RPMI8226 (cell line): ENCODE results near the gene MRPS9.
A peak's percentile ranks its signal among the peaks of the same experiment; 100 is the strongest.

Experiments
- DNase-seq: peaks from one replicate; pipeline ENCODE4 v3.0.0-alpha.2; 2015

MRPS9 gene

DNA sequence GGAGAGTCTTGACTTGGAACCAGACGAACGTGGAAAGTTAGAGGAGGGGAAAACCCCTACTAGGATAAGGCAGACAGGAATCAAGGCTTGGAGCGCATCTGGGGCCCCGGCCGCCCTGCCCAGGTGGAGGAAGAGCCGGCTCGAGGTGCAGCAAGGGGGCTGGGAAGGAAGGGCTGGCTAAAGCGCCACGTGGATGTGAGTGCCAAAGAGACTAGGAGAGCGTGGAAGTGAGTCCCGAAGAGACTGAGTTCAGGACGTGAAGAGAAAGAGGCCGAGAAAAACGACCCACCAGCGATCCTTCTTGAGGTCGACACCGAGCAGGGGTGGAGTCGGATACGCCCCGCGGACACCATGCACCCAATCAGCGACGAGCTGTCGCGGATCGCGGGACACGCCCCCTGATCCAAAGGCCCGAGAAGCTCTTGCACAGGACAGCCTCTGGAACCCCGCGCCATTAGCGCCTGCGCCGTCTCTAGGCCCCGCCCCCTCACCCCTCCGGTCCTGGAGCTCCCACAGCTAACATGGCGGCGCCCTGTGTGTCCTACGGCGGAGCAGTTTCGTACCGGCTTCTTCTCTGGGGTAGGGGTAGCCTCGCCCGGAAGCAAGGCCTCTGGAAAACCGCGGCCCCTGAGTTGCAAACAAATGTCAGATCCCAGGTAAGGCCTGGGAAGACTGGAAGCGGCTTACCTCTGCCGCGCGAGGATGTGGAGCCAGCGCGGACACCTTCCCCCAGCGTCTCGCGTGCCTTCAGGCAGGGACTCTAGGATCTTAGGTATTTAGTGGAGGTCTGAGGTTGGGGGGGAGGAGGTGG, at the start of gene MRPS9:
TSS of gene MRPS9 (plus strand) at position 498 of the 811 bp plus-strand sequence. CDS start at position 522, 24 bp downstream.
- peak; percentile 98 for DNase-seq

DNA sequence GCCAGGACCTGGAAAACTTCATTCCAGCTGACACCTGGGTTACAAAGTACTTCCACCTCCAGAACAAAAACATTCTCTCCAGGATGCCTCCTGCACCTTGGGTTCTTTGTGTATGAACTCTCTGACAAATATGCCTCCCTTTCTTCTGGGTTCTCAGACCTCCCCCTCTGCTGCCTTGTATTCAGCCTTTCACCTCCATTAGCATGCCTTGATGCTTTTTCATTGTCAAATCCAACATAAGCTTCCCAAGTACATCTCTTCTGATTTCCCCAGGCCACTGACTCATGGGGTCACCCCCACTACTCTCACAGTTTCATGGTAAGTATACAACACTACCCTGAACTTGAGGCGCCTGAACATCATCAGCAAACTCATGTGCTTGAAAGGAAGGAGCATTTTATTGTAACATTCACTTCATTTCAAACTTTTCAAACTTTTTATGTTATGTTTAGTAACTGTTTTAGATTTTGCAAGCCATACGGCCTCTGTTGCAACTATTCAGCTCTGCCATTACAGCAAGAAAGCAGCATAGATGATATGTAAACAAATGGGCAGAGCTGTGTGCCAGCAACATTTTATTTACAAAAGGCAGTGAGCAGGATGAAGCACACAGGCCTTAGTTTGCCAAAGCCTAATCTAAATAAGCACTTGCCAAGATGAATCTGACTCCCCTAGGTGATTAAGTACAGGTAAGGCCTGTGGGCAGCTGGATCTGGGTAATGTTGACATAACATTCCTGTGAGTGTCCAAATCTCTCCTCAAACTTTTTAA, 32.5 kb upstream of the MRPS9 start:
- DNase-seq: no peak

DNA sequence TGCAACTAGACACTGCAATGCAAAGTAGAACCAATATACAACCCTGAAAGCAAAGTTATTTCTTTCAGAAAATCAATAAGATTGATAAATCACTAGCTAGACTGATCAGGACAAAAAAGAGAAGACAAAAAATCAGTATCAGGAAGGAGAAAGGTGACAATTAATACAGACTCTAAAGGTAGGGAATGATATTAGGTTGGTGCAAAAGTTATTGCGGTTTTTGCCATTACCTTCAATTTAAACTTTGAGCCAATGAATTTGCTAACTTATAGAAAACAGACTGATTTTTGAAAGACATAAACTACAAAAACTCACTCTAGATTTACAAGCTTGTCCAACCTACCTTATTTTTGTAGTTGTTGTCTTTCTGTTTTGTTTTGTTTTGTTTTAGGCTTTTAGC, 30.5 kb upstream of the MRPS9 start:
- no peak for DNase-seq

DNA sequence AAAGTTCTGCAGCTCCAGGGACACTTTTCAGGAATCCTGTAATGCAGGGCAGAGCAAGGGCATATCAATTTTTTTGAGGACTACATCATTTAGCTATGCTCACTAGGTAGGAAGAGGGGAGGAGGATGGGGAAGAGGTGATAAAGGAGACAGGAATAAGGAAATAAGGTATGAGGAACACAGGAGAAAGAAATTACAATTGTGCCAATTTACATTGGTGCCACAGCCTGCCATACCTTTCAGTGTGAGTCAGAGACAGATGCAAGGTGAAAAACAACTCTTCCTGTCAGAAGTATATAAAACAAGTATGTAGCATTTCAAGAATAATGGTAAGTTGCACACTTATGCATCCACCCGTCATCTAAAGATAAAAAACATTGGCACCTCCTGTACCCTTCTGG, 5.4 kb upstream of the MRPS9 start:
- no peak for DNase-seq

DNA sequence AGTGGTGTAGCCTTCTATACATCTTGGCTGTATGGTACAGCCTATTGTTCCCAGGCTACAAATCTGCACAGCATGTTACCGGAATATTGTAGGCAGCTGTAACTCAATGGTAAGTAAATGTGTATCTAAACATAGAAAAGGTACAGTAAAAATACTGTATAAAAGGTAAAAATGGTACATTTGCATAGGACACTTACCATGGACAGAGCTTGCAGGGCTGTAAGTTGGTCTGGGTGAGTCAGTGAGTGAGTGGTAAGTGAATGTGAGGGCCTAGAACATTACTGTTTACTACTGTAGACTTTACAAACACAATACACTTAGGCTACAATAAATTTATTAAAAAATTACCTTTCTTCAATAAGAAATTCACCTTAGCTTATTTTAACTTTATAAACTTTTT, 3.7 kb upstream of the MRPS9 start:
- no peak for DNase-seq

DNA sequence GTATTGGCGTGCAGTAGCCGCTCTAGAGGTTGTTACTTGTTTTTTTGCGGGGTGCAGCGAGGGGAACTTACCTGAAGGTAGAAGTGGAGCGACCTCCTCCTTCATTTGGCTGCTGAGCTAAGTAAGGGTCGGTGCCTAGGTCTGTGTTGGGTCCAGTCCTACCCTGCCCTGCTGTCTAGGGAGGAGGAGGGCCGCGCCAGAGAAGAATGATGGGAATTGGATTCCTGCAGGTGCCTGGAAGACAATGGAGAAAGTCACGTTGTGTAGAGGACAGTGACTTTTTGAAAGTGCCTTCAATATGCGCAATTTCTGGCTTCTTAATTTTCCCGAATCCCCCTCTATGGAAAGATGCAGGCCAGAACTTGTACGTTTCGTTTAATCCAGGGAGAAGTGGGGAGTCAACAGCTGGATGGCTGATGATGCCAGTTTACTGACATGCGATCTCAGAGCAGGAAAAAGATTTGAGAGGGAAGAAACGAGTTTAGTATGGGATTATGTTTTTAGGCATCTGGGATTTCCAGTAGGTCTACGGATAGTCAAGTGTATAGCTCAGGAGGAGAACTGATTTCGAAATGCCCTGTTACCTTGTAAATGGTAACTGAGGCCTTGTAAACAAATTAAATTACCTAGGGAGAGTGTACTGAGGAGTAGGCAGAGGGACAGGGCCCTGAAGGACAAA, 653 bp downstream of the MRPS9 start:
- DNase-seq: peak; percentile 6

DNA sequence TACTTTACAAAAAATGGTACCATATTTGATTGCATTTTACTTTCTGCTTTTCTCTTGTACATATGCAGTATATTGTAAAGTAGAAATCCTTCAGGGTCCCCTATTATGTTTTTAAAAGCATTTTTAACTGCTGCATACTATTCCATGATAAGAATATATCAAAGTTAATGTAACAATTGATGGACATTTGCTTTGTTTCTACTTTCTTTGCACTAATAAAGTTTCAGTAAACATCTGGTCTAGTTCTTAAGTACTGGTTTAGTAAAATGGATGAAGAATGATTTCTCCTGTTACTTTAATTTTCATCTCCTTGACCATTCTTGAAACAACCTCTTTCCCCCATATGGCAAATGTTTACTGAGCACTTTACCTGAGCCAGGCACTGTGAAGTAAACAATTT, 1.7 kb downstream of the MRPS9 start:
- no peak for DNase-seq

DNA sequence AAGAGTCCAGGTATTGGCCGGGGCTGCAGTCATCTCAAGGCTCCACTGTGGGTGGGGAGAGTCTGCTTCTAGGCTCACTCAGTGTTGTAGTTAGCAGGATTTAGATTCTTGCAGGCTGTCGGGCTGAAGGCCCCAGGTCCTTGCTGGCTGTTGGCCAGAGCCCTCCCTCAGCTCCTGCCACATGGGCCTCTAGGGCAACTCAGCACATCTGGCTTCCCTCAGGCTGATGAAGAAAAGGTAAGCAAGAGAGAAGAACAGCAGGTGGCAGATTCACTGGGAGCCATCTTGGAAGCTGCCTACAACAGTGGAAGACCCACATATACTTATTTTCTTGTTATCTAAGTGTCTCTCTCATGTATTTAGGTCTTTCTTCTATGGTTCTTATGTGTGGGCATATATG, 4.3 kb downstream of the MRPS9 start:
- peak; percentile 97 for DNase-seq

DNA sequence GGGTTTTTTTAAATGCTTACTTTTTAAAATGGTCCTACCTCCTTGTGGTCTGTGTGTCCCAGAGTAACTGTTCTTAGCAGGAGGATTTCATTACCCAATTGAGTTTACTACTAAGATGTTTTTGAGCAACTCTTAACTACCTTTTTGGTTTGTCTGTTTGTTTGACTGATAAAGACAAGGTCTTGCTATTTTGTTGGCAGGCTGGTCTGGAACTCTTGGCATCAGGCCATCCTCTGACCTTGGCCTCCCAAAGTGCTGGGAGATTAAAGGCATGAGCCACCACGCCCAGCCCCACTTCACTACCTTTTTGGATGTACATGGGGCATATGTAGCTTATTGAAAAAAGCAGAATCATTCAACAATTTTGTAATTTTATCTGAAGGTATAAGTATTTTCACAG, 14.9 kb downstream of the MRPS9 start:
- DNase-seq: peak; percentile 8

DNA sequence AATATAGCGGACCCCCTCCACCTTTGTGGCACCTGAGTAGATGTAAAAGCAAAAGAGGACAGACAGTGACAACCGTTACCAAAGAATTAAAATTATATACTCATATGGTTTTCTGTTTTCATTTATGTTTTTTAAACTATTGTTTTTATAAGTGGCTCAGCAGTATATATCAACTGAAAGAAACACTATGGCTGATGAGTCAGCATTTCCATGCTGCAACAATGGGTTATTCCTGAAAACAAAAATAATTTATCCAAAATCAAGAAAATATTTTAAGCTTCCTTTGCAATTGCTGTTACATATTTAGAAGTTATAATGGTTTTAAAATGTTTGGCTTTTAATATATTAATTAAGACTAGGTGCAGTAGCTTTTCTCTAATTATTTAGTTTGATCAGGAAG, 17.7 kb downstream of the MRPS9 start:
- DNase-seq: no peak

DNA sequence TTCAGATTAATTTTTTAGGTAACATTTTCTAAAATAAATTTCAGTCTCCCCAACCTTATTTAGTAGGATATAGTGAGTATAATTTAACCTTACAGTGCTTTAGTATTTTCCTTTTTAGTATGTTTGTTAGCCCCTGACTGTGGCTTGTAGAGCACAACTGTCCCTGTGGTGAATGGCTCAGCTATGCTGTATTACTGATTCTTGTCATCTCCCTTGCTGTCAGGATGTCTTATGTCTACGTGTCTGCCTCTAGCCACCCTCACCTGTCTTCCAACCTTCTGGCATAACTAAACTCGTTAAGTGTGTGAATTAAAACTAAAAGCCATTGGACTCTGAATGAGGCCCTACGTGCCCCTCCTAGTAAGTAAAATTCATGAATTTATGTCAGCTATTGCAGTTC, 18.4 kb downstream of the MRPS9 start:
- DNase-seq: no peak

DNA sequence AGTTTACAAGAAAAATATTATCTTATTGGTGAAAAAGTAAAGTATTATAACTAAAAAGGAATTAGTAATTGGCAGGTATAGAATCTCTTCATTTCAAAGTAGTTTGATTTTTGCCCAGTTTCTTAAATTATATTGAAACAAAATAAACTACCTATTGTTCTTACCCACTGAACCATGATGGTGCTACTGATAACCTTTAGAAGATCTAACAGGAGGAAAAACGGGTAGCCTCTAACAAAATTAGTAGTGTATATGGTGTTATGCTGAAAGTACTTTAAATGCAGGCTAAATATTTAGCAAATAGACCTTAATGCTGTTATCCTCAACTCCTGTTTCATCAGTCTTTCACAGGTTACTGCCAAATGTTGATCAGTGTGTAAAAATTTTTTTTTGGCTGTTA, 19.1 kb downstream of the MRPS9 start:
- DNase-seq: no peak

DNA sequence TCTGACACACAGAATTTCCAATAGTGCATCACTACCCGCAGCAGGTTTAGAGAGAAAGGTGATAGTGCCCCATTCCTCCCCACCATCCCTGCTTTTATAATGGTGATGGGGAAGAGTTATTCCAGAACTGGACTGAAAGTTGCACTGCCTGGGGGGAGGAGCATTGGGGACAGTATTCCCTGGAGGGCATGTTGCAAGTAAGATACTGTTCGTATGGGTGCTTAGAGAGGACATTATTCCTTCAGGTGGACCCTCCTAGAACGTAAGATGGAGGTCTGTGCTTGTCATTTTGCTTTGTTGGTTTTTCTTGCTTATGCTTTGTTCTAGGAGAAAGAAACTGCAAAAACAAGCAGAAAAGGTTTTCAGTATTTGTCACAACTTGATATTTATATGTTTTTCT, 23.7 kb downstream of the MRPS9 start:
- no peak for DNase-seq

DNA sequence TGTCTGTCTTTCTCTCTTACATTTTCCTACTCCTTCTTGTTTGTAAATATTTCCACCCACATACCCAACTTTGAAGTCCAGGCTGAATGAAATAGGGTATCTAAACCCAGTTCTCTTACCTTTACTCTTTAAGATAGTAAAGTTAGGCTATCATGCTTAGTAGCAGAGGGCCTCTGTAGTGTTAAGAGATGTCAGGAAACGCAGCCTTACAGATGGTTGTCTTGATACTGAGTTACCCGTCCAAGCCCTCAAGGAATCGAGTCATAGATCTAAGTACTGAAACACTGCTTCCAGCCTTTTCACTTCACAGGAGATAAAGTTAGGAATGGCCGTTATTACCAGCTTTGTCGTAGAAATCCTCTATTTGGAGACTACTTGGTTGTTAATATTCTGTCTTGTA, 24.3 kb downstream of the MRPS9 start:
- no peak for DNase-seq

DNA sequence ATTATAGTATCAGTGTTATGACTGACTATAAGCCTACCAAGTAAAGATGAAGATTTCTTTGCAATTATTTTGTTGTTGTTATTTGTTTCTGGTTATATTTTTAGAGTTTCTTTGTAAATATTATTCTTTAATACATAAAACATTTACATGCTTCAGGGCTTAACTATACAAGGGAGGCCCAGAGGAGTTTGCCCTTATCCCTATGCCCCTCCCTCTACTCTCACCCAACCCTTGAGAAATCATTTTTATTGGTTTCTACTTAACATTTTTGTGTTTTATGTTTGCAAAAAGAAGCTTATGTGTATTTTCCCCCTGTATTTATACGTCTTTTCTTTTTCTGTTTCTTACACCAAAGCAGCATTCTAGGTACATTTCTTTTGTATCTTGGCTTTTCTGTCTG, 30.5 kb downstream of the MRPS9 start:
- no peak for DNase-seq

DNA sequence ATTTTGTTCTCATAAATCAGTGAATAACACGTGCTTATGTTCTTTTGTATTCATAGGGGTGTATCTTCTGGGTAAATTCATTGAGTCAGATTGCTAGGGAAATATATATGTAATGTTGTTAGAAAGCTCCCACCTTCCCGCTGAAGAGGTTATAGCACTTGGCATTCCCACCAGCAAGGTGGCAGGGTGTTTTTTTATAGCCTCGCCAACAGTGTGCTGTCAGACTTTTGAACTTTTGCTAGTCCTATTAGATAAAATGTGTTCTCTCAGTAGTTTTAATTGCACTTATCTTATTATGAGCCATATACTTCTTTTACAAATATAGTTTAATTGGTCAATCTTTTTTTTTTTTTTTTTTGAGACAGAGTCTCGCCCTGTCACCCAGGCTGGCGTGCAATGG, 31.0 kb downstream of the MRPS9 start:
- no peak for DNase-seq

DNA sequence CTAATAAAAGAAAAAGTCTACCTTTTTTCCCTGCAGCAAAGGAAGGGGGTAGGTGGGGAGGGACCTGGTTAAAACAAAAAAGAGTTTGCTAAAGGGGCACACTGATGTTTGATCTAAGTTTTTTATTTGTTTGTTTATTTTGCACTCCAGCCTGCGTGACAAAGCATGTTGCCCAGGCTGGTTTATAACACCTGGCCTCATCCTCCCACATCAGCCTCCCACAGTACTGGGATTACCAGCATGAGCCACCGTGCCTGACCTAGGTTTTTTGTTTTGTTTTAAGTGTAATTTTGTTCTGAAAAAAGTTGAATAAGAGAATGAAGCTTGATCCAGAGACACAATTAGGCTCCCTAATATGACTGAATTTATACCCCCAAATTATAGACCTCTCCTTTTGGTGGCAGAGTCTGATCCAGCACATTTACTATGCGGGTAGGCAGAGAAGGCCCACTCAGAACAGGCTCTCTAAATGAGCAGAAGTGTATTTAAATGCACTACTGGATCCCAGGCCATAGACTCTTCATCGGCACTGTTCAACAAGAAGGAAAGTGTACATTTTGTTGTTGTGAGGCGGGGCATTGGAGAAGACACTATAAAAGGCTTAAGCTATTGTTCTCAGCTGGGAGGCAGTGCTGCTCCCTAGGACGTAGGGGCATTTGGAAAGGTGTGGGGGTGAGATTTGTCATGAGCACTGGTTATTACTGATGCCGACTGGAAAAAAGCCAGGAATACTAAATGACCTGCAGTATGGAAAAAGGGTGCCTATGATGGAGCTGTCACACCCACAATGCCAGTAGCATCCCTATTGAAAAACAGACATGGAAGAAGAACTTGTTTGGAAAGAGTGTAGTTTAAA, 32.4 kb downstream of the MRPS9 start:
- DNase-seq: no peak

DNA sequence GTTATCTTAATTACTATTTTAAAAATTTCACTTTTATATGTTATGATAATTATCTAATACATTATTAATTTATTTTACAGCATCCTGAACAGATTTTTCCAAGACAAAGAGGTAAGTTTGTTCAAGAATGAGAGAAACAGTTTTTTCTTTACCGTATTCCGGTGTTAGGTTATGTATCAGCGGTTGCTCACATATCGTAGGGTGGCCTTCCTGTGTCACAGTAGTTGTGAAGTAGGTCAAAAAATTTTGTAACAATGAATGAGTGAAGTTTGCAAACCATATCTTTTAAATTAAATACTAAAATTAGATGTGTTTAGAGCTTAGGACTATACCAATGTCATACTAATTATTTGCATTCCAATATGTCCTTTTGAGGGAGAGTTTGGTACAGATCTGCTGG, 33.5 kb downstream of the MRPS9 start:
- DNase-seq: no peak

DNA sequence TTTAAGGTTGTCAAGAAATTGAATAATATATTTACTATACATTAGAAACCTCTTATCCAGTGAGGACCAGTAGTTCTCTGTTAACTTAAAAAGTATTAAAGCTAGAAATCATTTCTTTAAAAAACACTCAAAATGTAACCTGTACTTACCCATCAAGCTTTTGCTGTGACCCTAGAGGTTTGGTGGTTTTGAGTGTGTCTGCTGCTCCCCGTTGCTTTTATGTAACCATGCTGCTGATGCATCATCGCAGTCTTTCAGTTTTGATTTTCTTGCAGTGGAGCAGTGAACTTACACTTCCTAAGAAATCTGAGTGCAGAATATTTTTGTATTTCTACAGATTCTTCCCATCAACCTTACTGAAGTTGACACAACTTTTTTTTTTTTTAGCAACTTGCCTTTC, 34.2 kb downstream of the MRPS9 start:
- DNase-seq: no peak

DNA sequence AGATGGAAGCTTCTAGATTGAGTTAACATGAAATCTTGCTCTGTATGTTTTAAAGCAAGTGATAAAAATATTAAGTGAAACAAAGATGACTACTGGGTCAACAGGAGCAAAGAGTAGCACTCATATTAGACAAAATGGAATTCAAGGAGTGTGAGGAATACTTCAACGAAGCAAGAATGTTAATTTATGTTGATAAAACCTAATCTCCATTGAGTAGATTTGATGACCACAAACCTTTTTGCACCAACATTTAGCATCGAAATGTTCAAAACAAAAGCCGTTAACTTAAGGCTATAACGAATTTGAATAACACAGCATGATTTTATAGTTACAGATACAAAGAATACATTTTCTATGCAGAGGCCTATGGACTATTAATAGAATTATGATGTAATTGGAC, 35.7 kb downstream of the MRPS9 start:
- no peak for DNase-seq

DNA sequence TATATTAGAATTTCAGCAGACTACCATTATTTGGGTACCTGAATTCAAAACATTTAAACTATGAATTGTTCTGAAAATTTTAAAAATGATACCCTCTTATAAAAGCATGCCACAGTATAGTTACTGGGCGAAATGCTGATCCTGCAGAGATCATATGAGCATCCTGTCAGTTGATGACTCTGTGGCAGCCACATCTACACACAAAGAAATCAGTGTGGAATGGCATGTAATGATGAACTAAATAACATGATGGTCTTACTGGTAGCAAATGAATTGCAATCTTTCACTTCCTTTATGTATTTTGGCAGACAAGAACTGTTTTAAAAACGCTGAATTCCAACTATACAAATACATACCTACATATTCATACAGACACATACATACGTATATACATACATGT, 38.3 kb downstream of the MRPS9 start:
- DNase-seq: no peak

DNA sequence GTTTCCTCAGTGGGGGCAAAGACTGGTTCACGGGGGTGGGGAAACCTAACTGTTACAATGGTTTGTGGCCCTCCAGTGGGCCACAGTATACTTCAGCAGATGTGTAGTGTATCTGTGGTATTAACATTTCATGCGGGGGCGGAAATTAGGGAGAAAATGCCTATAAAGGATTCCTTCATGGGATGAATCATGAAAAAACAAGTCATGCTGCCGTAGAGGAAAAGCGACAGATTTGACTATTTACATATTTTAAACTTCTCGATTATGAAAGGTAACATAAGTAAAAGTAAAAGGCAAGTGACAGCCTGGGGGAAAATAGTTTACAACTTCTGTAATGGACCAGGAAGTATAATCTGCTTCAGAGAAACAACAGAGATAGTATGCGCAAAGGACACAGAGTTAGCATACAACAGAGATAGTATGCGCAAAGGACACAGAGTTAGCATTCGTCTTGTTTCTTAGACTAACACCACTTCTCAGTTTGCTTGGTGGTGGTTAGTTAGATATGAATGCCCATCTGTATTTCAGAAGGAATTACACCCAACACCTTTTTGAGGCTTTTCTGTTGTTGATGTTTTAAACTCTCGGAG, 41.1 kb downstream of the MRPS9 start:
- no peak for DNase-seq

DNA sequence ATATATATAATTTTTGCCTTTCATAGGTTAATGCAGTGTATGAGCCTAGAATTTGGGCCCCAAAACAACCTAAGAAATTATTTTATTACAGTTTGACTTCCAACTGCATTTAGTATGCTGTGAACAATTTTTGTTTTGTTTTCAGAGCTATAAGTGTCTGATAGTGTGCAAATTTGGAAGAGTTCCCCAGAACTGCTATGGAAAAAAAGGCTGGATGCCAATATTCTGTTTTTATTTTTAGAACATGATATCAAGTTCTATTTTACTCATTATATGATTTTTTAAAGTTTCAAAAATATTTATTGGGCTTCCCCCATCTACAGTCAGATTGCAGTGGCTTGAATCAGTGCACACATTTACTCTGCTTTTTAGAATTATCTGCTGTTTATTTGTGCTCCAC, 42.6 kb downstream of the MRPS9 start:
- no peak for DNase-seq
